ENCODE results near the gene ZC3H12A.

ZC3H12A gene

DNA sequence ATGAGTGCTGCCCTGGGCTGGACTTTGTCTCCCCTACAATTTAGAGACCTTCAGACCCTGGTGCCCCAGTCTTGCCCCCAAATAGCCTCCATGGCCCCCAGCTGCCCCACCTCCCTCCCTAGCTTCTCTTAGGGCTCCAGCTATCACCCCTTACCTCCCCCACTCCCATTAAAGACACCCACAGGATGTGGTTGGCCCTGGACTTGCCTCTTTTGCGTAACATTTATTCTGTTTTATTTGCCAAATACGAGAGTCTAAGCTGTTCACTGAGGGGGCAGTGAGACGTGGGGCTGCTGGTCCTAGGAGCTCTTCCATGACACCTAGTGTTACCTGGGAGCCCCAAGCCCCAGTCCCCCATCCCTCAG is 4.5 kb downstream of the ZC3H12A start:
- no peak for DNase-seq (ENCODE audit: low read depth)

GRCh38 chr1:37479255-37480124 is 5.1 kb downstream of the ZC3H12A start:
- DNase-seq (ENCODE audit: low read depth) = peak; percentile 78

- no peak for DNase-seq (ENCODE audit: low read depth)
These were observed 5.7 kb downstream of the ZC3H12A start for GRCh38 chr1:37480125-37480466.

DNA sequence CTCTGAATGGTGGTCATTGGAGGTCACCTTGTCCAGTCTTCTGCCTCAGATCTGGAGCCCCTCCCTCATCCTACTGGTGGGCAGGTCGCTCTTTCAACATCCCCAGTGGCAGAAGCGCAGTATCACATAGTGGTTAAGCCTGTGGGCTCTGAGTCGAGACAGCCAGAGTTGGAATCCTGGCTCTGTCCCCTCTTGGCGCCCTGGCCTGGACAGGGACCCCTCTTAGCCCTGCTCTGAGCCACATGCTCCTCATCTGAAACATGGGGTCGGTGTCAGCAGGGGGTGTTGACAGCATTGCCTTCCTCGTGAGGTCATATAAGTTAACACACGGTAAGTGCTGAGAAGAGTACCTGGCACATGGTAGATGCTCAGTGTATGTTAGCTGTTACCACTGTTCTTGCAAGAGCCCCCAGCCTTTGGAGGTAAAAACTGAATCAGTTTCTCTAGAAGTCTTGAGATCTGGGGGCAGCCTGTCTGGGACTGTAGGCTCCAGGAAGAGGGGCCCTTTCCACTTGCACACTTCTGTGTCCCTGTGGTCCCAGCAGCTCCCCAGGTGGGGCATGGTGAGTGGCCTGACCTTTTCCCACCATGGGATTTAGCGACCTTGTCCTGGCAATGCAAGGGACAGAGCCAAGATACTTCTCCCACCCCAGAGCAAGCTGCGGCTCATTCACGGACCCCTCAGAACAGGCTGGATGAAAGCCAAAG is 6.4 kb downstream of the ZC3H12A start:
- DNase-seq (ENCODE audit: low read depth) = no peak

GRCh38 chr1:37481289-37482003 is 7.1 kb downstream of the ZC3H12A start:
- no peak for DNase-seq (ENCODE audit: low read depth)

- no peak for DNase-seq (ENCODE audit: low read depth)
These were observed 7.8 kb downstream of the ZC3H12A start for GRCh38 chr1:37482004-37482785.

GRCh38 chr1:37482796-37483744 is 8.7 kb downstream of the ZC3H12A start:
- DNase-seq (ENCODE audit: low read depth) = no peak

DNA sequence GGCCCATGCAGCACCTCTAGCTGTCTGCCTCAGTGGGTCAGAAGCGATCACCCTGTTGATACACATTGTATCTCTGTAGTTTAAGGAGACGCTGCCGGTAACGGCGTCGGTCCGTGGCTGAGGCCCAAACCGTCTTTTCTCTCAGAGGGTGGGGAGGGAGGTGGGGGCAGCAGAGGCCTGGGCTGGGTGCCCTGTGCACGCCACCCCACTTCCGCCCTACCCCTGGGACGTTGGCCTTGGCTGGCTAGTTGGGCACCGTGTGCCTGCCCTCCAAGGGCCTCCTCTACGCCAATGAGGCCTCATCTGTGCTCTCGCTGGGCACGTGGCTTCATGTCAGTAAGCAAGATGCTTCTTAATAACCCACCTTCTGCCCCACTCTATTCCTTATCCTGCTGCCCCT is 9.4 kb downstream of the ZC3H12A start:
- DNase-seq (ENCODE audit: low read depth) = no peak

- DNase-seq (ENCODE audit: low read depth) = no peak
These were observed 10.1 kb downstream of the ZC3H12A start for GRCh38 chr1:37484325-37485051.

DNA sequence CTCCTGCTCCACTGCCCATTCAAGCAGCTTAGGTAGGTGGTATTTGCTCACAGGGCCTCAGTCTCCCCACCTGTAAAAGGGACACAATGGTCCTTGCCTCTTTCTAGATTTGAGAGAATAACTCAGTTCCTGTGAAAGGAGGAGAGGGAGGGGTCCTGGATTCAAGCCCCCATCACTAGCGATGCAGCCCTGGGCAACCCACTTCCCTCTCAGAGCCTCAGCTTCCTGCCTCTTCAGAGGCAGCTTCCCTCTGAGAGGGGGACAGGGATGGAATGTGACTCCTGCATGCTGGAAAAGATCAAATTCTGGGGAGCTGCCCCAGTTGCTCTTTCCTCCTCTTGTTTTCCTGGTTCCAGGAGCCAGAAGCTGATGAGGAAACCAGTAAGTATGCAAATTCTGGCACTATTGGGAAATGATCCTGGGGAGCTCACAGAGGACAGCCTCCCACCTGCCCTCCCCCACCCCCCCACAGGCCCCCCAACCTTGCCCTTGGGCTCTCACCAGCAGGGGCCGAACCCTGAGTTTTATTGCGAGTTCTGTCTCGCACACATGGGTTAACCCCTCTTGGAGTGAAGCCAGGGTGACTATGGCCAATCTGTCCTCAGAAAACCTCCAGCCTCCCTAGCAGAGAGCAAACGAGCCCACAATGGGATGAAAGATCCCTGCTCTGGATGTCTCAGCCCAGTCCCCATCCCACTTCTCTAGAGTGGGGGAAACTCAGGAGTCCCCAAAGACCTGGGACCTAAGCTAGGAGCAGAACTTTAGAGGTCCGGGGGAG is 11.7 kb downstream of the ZC3H12A start:
- no peak for DNase-seq (ENCODE audit: low read depth)

- DNase-seq (ENCODE audit: low read depth) = peak; percentile 70
These were observed 12.6 kb downstream of the ZC3H12A start for GRCh38 chr1:37486680-37487618.

DNA sequence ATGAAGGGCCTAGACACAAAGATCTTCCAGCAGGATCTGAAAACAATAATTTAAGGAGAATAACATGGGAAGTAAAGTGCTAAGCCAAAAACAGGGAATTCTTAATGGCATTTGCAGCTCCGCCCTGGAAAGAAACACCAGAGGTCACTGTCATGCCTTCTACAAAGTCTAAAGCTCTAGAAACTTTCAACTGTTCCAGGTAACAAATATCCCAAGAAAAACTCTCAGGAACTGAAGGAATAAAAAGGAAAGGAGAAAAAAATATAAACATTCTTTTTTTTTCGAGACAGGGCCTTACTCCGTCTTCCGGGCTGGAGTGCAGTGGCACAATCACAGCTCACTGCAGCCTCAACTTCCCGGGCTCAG is 13.2 kb downstream of the ZC3H12A start:
- no peak for DNase-seq (ENCODE audit: low read depth)

DNA sequence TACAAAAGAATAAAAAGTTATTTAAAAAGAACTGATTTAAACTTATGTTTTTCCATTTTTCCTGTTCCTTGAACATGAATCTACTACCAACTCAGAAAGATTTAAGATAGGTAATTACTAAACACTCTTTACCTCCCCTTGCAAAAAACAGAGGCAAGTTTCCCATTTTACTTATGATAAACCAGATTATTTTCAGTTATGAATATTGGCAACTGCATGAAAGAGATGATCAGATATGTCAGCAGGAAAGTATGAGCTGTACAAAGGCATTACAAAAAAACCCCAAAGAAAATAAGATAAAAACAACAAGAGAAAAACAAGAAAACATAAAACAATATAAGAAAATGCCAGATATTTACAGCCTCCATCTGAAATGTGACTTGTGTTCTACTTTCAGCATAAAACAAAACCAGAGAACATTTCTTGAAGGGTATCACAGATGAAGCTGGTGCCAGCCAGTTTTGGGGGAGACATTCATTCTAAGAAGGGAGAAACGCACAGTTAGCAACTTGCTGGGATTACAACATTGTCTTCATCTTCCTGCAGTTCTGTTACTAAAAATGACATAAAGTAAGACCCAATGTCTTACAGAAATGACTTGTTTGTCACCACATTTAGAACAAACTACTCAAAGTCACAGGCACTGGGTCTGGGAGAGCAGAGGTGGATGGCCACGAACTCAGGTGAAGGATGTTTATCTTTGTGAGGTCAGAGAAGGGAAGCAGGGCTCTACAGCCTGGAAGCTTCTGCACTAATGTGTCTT is 19.1 kb downstream of the ZC3H12A start:
- no peak for DNase-seq (ENCODE audit: low read depth)

- no peak for DNase-seq (ENCODE audit: low read depth)
These were observed 21.5 kb downstream of the ZC3H12A start for GRCh38 chr1:37495875-37496274.

DNA sequence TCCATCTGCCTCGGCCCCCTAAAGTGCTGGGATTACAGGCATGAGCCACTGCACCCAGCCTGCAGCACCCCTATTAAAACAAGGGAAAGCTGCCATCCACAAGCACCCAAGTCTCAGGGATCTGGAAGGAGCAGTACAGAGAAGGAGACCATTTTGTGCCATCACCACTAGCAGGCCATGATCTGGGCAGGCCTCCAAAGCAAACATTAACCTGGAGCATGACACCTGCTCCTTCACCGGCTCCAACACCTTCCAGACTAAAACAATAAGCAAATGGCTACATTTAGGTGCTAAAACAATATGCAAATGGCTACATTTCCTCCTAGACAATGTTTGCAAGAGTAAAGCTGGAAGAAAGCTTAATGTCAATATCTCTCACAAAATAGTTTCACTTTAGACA is 23.5 kb downstream of the ZC3H12A start:
- no peak for DNase-seq (ENCODE audit: low read depth)

DNA sequence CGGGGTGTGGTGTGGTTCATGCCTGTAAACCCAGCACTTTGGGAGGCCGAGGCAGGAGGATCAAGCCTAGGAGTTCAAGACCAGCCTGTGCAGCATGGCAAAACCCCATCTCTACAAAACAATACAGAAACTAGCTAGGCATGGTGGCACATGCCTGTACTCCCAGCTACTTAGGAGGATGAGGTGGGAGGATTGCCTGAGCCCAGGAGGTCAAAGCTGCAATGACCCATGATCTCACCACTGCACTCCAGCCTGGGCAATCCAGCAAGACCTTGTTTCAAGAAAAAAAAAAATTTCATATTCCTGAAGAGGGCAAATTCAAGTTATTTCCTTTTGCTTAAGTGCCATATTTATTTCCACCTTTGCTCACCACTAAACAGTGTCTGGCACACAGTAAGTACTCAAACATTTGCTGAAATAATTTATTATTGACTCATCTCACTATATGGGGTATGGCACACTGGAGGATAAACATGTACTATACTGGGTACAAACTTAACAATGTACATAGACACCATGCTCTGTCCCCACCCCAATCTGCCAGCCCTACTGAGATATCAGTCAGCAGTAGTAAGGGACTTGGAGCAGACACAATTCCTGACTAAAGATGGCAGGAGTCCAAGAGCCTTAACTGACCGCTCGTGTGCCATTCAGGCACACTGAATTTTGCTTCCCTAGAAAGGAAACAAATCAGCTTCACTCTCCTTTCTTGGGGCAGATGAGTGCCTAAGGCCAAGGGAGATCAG is 24.7 kb downstream of the ZC3H12A start:
- no peak for DNase-seq (ENCODE audit: low read depth)

- DNase-seq (ENCODE audit: low read depth) = no peak
These were observed 27.3 kb downstream of the ZC3H12A start for GRCh38 chr1:37501661-37502060.

Measured in T follicular helper cell (primary cell).